Activated gamma-delta T cell treated with anti-CD3 and anti-CD28 coated beads, Interleukin-2, amount 50 U/mL, for 16 hours (primary cell): ENCODE measurements around the gene ABHD8.

Experiments
- DNase-seq: peaks from one replicate; pipeline ENCODE4 v3.0.0-alpha.2; 2020; ENCODE audit warnings: low read depth

ABHD8 gene

GRCh38 chr19:17303167-17303939 is at the start of gene ABHD8:
TSS of gene ABHD8 (minus strand) at chr19:17303425. CDS start at chr19:17301616, 1,809 bp downstream.
- peak; percentile 87 for DNase-seq

DNA sequence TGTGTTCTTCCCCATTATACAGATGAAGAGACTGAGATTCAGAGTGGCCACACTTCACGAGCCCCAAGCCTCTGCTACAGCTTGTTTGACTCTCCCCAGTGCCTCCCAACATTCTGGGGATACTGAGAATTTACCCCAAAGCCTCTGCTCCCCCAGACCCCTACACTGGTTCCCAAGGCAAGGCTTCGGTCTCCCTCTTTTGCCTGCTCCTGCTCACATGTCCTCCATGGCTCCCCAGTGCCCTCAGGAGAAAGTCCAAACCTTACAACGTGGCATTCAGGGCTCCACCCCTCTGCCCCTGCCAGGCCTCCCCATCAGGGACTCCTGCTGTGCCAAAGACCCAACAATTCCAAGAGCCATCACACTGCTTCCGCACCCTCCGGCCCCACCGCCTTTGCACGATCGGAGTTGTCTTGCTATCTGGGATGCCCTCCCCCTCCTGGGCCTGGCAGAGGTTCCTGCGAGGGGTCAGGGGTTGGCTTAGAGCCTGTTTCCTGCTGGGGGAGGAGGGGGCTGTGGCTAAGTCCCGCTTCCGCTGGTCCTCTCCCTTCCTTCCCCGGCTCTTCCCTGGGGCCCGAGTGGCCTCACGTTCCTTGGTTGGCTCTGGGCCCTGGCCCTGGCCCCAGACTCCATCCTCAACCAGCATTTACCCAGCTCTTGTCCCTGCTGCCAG is 49.5 kb upstream of the ABHD8 start:
- DNase-seq = no peak

GRCh38 chr19:17351815-17352435 is 48.7 kb upstream of the ABHD8 start:
- DNase-seq = no peak

DNA sequence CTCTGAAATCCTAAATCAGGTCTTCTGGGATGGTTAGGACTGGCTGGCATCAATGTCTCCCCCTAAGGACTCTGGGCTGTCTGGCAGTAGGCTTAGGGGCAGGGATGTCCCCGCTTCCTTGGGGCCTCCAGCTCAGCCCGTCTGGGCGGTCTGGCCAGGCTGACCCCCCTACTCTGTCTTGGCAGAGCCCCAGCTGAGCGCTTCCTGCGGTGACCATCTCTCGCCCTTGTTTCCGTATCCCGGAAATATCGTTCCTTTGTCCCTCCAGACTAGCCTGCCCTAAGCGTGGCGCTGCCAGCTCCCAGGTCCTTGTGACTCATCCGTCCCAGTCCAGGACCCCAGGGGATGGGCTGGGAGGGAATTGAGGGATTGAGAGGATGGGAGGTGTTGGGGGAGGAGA is 45.5 kb upstream of the ABHD8 start:
- DNase-seq = no peak

DNA sequence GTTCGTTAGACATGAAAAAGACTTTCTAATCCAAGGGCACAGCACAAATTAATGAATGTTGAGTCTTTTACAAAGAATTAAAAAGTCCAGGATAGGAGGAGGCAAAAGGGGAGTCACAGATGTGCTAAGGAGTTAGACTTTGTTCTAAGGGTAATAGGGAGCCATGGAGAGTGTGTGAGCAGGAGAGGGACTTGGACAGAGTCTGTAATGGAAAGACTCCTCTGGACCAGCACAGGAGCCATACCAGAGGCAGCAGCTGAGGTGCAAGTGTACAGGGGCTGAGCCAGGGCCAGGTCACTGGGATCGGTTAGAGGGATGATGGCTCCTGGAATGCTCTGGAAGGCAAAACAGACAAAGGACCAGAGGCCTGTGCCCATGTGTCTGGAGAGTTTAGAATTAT is 44.7 kb upstream of the ABHD8 start:
- no peak for DNase-seq

- no peak for DNase-seq
These were observed 44.1 kb upstream of the ABHD8 start for GRCh38 chr19:17347361-17347760.

- DNase-seq = peak; percentile 67
These were observed 43.0 kb upstream of the ABHD8 start for GRCh38 chr19:17346109-17346671.

- DNase-seq = no peak
These were observed 38.6 kb upstream of the ABHD8 start for GRCh38 chr19:17341845-17342244.

- DNase-seq = no peak
These were observed 38.2 kb upstream of the ABHD8 start for GRCh38 chr19:17341386-17341785.

DNA sequence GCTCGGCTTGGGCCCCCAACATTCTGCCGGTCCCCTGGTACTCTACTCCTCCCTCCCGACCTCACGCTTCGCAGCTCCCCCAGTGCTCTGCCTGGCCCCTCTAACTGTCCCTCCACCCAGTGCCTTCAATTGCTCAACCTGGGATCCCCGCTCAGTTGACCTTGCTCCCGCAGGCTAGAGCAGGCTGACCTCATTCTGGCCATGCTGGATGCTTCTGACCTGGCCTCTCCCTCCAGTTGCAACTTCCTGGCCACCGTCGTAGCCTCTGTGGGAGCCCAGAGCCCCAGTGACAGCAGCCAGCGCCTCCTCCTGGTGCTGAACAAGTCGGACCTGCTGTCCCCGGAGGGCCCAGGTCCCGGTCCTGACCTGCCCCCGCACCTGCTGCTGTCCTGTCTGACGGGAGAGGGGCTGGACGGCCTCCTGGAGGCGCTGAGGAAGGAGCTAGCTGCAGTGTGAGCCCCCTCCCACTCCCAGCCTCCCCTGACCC is 37.7 kb upstream of the ABHD8 start:
- DNase-seq = no peak

GRCh38 chr19:17340302-17340870 is 37.2 kb upstream of the ABHD8 start:
- no peak for DNase-seq

- DNase-seq = no peak
These were observed 36.0 kb upstream of the ABHD8 start for GRCh38 chr19:17339088-17339741.

GRCh38 chr19:17338433-17339078 is 35.3 kb upstream of the ABHD8 start:
- no peak for DNase-seq

DNA sequence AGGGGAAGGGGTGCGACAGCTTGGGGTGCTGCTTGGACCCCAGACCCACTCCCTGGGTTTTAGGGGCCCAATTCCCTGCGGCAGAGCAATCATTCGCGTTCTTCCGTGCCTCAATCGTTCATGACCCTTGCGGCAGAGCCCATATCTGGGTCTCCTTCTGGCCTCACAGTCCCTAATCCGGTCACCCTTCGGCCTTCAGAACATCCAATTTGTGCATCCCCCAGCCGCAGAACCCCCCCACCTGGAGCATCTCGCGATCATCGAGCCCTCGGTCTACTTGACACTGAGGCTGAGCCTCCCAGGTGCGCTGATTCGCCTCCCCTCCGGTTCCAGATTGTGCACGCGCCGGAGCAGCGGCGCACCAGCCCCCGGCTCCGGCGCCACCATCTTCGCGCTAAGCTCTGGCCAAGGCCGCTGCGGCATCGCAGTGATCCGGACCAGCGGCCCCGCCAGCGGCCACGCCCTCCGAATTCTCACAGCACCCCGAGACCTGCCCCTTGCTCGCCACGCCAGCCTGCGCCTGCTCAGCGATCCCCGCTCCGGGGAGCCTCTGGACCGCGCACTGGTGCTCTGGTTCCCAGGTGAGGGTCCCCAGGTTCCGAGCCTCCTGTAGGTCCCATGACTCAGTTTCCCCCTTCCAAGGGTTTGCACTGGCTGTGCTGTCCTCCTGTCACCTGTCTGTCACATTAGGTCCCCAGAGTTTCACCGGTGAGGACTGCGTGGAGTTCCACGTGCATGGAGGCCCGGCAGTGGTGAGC is 34.6 kb upstream of the ABHD8 start:
- no peak for DNase-seq

GRCh38 chr19:17336872-17337674 is 33.8 kb upstream of the ABHD8 start, which contains the start of gene GTPBP3:
TSS of gene GTPBP3 (plus strand) at chr19:17337553. CDS start at chr19:17337612, 59 bp downstream.
- DNase-seq = peak; percentile 96

- no peak for DNase-seq
These were observed 32.4 kb upstream of the ABHD8 start for GRCh38 chr19:17335575-17335974.

- peak; percentile 90 for DNase-seq
These were observed 31.5 kb upstream of the ABHD8 start, which contains the start of gene ANO8 for GRCh38 chr19:17334414-17335409. TSS of gene ANO8 (minus strand) at chr19:17334855. CDS start at chr19:17334670, 185 bp downstream.
